ENCODE results near the gene TUT7.

The TUT7 gene

GRCh38 chr9:86326536-86326935 is 27.7 kb downstream of the TUT7 start:
- Histone ChIP-seq H3K27ac (replicated peaks; ENCODE audit: low read length) (no peak overlapping the region), H3K4me1 (ENCODE audit: control insufficient read depth in 2 of 2, insufficient read depth in 1 of 2, low read depth in 1 of 2, low read length in 2 of 2) (peaks cover 0 to 3% of the 10 kb centered on the region in 2 donors), H3K27me3 (ENCODE audit: control insufficient read depth in 3 of 3, insufficient read depth in 3 of 3, low read depth in 1 of 3, low read length in 3 of 3) (no peaks in the 10 kb centered on the region), H2BK120ac (ENCODE audit: low read depth, low read length) (no peak overlapping the region), H3K9me3 (replicated peaks in 1 of 2; ENCODE audit: control insufficient read depth in 2 of 2, insufficient read depth in 1 of 2, low read depth in 1 of 2, low read length in 2 of 2) (no peaks in the 10 kb centered on the region), H3K4me3 (ENCODE audit: low read length in 2 of 2) (no peak overlapping the region), H2BK12ac (ENCODE audit: low read length) (no peak overlapping the region), H3K4ac (ENCODE audit: low read length) (no peak overlapping the region), H3K4me2 (ENCODE audit: insufficient read depth, low read length, poor library complexity, severe bottlenecking) (no peak overlapping the region), H3K18ac (ENCODE audit: low read length) (no peak overlapping the region), H2AK5ac (ENCODE audit: low read depth, low read length) (no peak overlapping the region), H3K14ac (ENCODE audit: low read length) (no peak overlapping the region), H3K23ac (ENCODE audit: low read depth, low read length, poor library complexity) (no peak overlapping the region), H2BK5ac (ENCODE audit: low read length) (no peak overlapping the region), H3K36me3 (replicated peaks in 1 of 2; ENCODE audit: control insufficient read depth in 2 of 2, insufficient read depth in 2 of 2, low read length in 2 of 2) (peaks cover 14 to 86% of the 10 kb centered on the region in 2 donors), H4K8ac (ENCODE audit: low read depth, low read length) (no peak overlapping the region), H3K9ac (ENCODE audit: low read depth, low read length, poor library complexity) (no peak overlapping the region), H2BK15ac (ENCODE audit: low read length) (no peak overlapping the region), H3K79me1 (ENCODE audit: low read depth, low read length) (no peaks in the 10 kb centered on the region), H4K91ac (ENCODE audit: low read depth, low read length, poor library complexity) (no peak overlapping the region), H2AFZ (ENCODE audit: low read length) (no peak overlapping the region)
- no peak for DNase-seq (ENCODE audit: low spot score)
- WGBS, 2 donors (ENCODE audit: extremely low coverage in 2 of 2, insufficient read length in 2 of 2, insufficient replicate concordance in 1 of 2), result no CpG with 5 or more reads among the region's 3 CpGs

DNA sequence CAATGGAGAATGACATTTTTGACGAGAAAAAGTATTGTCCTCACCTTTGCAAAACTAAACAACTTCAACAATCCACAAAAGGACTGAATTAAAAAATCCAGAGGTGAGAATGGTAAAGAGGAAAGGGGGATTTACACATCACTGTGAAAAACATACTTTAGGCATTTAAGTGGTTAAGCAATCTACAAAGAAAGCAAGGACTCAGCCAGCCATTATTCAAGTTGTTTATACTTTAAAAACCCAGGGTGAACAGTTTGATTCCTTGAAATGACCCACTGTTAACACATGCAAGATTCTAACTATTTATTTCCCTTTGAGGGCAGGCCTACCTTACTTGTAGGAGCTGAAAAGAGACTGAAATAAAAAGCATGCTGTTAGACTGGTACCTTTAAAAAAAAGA is 29.3 kb downstream of the TUT7 start:
- H3K4me1 ChIP-seq (ENCODE audit: control insufficient read depth in 2 of 2, insufficient read depth in 1 of 2, low read depth in 1 of 2, low read length in 2 of 2), result peaks cover 0 to 3% of the 10 kb centered on the region in 2 donors
- no peak overlapping the region for H3K14ac ChIP-seq (ENCODE audit: low read length)
- no CpG with 5 or more reads among the region's 1 CpG for WGBS, 2 donors (ENCODE audit: extremely low coverage in 2 of 2, insufficient read length in 2 of 2, insufficient replicate concordance in 1 of 2)
- H2BK12ac ChIP-seq (ENCODE audit: low read length), result no peak overlapping the region
- no peak overlapping the region for H4K8ac ChIP-seq (ENCODE audit: low read depth, low read length)
- H3K23ac ChIP-seq (ENCODE audit: low read depth, low read length, poor library complexity), result no peak overlapping the region
- H3K9me3 ChIP-seq (replicated peaks in 1 of 2; ENCODE audit: control insufficient read depth in 2 of 2, insufficient read depth in 1 of 2, low read depth in 1 of 2, low read length in 2 of 2), result no peaks in the 10 kb centered on the region
- no peak overlapping the region for H3K4me2 ChIP-seq (ENCODE audit: insufficient read depth, low read length, poor library complexity, severe bottlenecking)
- H4K91ac ChIP-seq (ENCODE audit: low read depth, low read length, poor library complexity), result no peak overlapping the region
- H2AFZ ChIP-seq (ENCODE audit: low read length), result no peak overlapping the region
- no peak overlapping the region for H3K9ac ChIP-seq (ENCODE audit: low read depth, low read length, poor library complexity)
- no peaks in the 10 kb centered on the region for H3K27me3 ChIP-seq (ENCODE audit: control insufficient read depth in 3 of 3, insufficient read depth in 3 of 3, low read depth in 1 of 3, low read length in 3 of 3)
- no peak overlapping the region for H2AK5ac ChIP-seq (ENCODE audit: low read depth, low read length)
- no peak overlapping the region for H3K4ac ChIP-seq (ENCODE audit: low read length)
- no peak overlapping the region for H2BK5ac ChIP-seq (ENCODE audit: low read length)
- no peak for DNase-seq (ENCODE audit: low spot score)
- no peak overlapping the region for H2BK15ac ChIP-seq (ENCODE audit: low read length)
- H3K4me3 ChIP-seq (ENCODE audit: low read length in 2 of 2), result no peak overlapping the region
- H3K27ac ChIP-seq (replicated peaks; ENCODE audit: low read length), result no peak overlapping the region
- peaks cover 16 to 95% of the 10 kb centered on the region in 2 donors for H3K36me3 ChIP-seq (replicated peaks in 1 of 2; ENCODE audit: control insufficient read depth in 2 of 2, insufficient read depth in 2 of 2, low read length in 2 of 2)
- H3K79me1 ChIP-seq (ENCODE audit: low read depth, low read length), result no peaks in the 10 kb centered on the region
- H2BK120ac ChIP-seq (ENCODE audit: low read depth, low read length), result no peak overlapping the region
- H3K18ac ChIP-seq (ENCODE audit: low read length), result no peak overlapping the region

GRCh38 chr9:86324308-86324707 is 29.9 kb downstream of the TUT7 start:
- H3K4me3 ChIP-seq (ENCODE audit: low read length in 2 of 2), result no peak overlapping the region
- no CpG with 5 or more reads among the region's 2 CpGs for WGBS, 2 donors (ENCODE audit: extremely low coverage in 2 of 2, insufficient read length in 2 of 2, insufficient replicate concordance in 1 of 2)
- no peak overlapping the region for H3K27ac ChIP-seq (replicated peaks; ENCODE audit: low read length)
- H3K9me3 ChIP-seq (replicated peaks in 1 of 2; ENCODE audit: control insufficient read depth in 2 of 2, insufficient read depth in 1 of 2, low read depth in 1 of 2, low read length in 2 of 2), result no peaks in the 10 kb centered on the region
- H2AK5ac ChIP-seq (ENCODE audit: low read depth, low read length), result no peak overlapping the region
- no peak overlapping the region for H3K4me2 ChIP-seq (ENCODE audit: insufficient read depth, low read length, poor library complexity, severe bottlenecking)
- no peak overlapping the region for H3K9ac ChIP-seq (ENCODE audit: low read depth, low read length, poor library complexity)
- H3K27me3 ChIP-seq (ENCODE audit: control insufficient read depth in 3 of 3, insufficient read depth in 3 of 3, low read depth in 1 of 3, low read length in 3 of 3), result no peaks in the 10 kb centered on the region
- H3K23ac ChIP-seq (ENCODE audit: low read depth, low read length, poor library complexity), result no peak overlapping the region
- H2BK5ac ChIP-seq (ENCODE audit: low read length), result no peak overlapping the region
- H2BK15ac ChIP-seq (ENCODE audit: low read length), result no peak overlapping the region
- H3K79me1 ChIP-seq (ENCODE audit: low read depth, low read length), result no peaks in the 10 kb centered on the region
- no peak overlapping the region for H2BK120ac ChIP-seq (ENCODE audit: low read depth, low read length)
- H3K14ac ChIP-seq (ENCODE audit: low read length), result no peak overlapping the region
- H3K4me1 ChIP-seq (ENCODE audit: control insufficient read depth in 2 of 2, insufficient read depth in 1 of 2, low read depth in 1 of 2, low read length in 2 of 2), result peaks cover 0 to 3% of the 10 kb centered on the region in 2 donors
- H2BK12ac ChIP-seq (ENCODE audit: low read length), result no peak overlapping the region
- DNase-seq (ENCODE audit: low spot score), result no peak
- H4K8ac ChIP-seq (ENCODE audit: low read depth, low read length), result no peak overlapping the region
- H3K4ac ChIP-seq (ENCODE audit: low read length), result no peak overlapping the region
- H4K91ac ChIP-seq (ENCODE audit: low read depth, low read length, poor library complexity), result no peak overlapping the region
- H2AFZ ChIP-seq (ENCODE audit: low read length), result no peak overlapping the region
- no peak overlapping the region for H3K18ac ChIP-seq (ENCODE audit: low read length)
- H3K36me3 ChIP-seq (replicated peaks in 1 of 2; ENCODE audit: control insufficient read depth in 2 of 2, insufficient read depth in 2 of 2, low read length in 2 of 2), result peaks cover 16 to 96% of the 10 kb centered on the region in 2 donors

GRCh38 chr9:86322973-86323644 is 31.1 kb downstream of the TUT7 start:
- Histone ChIP-seq H3K4me1 (ENCODE audit: control insufficient read depth in 2 of 2, insufficient read depth in 1 of 2, low read depth in 1 of 2, low read length in 2 of 2) (peaks cover 0 to under 1% of the 10 kb centered on the region in 2 donors), H2AFZ (ENCODE audit: low read length) (no peak overlapping the region), H3K4me3 (ENCODE audit: low read length in 2 of 2) (no peak overlapping the region), H3K27ac (replicated peaks; ENCODE audit: low read length) (no peak overlapping the region), H3K36me3 (replicated peaks in 1 of 2; ENCODE audit: control insufficient read depth in 2 of 2, insufficient read depth in 2 of 2, low read length in 2 of 2) (peaks cover 20 to 98% of the 10 kb centered on the region in 2 donors), H2BK5ac (ENCODE audit: low read length) (no peak overlapping the region), H4K91ac (ENCODE audit: low read depth, low read length, poor library complexity) (no peak overlapping the region), H3K23ac (ENCODE audit: low read depth, low read length, poor library complexity) (no peak overlapping the region), H2BK12ac (ENCODE audit: low read length) (no peak overlapping the region), H3K79me1 (ENCODE audit: low read depth, low read length) (no peaks in the 10 kb centered on the region), H4K8ac (ENCODE audit: low read depth, low read length) (no peak overlapping the region), H3K18ac (ENCODE audit: low read length) (no peak overlapping the region), H3K9me3 (replicated peaks in 1 of 2; ENCODE audit: control insufficient read depth in 2 of 2, insufficient read depth in 1 of 2, low read depth in 1 of 2, low read length in 2 of 2) (no peaks in the 10 kb centered on the region), H3K4ac (ENCODE audit: low read length) (no peak overlapping the region), H3K27me3 (ENCODE audit: control insufficient read depth in 3 of 3, insufficient read depth in 3 of 3, low read depth in 1 of 3, low read length in 3 of 3) (no peaks in the 10 kb centered on the region), H2AK5ac (ENCODE audit: low read depth, low read length) (no peak overlapping the region), H2BK120ac (ENCODE audit: low read depth, low read length) (no peak overlapping the region), H3K4me2 (ENCODE audit: insufficient read depth, low read length, poor library complexity, severe bottlenecking) (no peak overlapping the region), H2BK15ac (ENCODE audit: low read length) (no peak overlapping the region), H3K14ac (ENCODE audit: low read length) (no peak overlapping the region), H3K9ac (ENCODE audit: low read depth, low read length, poor library complexity) (no peak overlapping the region)
- no peak for DNase-seq (ENCODE audit: low spot score)
- WGBS, 2 donors (ENCODE audit: extremely low coverage in 2 of 2, insufficient read length in 2 of 2, insufficient replicate concordance in 1 of 2), result no CpG with 5 or more reads among the region's 8 CpGs

Data from neuronal stem cell (in vitro differentiated cells).